H1 (cell line): ENCODE results near the gene NEDD9. TPM values are rescaled to one million over a fixed set of nuclear protein-coding genes. Genes with fewer than 3 reads are reported as not detected.

ENCODE experiments used
- ATF3 ChIP-seq: IDR thresholded peaks from 2 replicates; pipeline ENCODE4 v1.6.1; 2011; ENCODE audit warnings: low read depth, mild to moderate bottlenecking, low read length; ENCODE audit not compliant: insufficient read depth
- BACH1 ChIP-seq: IDR thresholded peaks from 2 replicates; pipeline ENCODE4 v1.6.1; 2012; ENCODE audit warnings: low read length, improper control_type of control experiment
- EZH2 ChIP-seq: fragments of 200-600 bp; sonication (generic); IDR thresholded peaks from 2 replicates; pipeline ENCODE4 v1.7.1; 2012; ENCODE audit warnings: low read depth, mild to moderate bottlenecking, moderate library complexity, low read length, inconsistent platforms; ENCODE audit not compliant: severe bottlenecking
- FOSL1 ChIP-seq: IDR thresholded peaks from 2 replicates; pipeline ENCODE4 v1.6.1; 2011; ENCODE audit warnings: mild to moderate bottlenecking, low read depth, low read length, moderate library complexity; ENCODE audit not compliant: insufficient read depth
- JUND ChIP-seq: IDR thresholded peaks from 2 replicates; pipeline ENCODE4 v1.6.1; 2011; ENCODE audit warnings: mild to moderate bottlenecking, improper control_type of control experiment, low read length
- KDM5A ChIP-seq: fragments of 200-600 bp; IDR thresholded peaks from 2 replicates; pipeline ENCODE4 v1.7.1; 2012; ENCODE audit warnings: mild to moderate bottlenecking, low read length, inconsistent platforms, mixed read lengths
- POLR2A ChIP-seq, 2 experiments: IDR thresholded peaks; 1 replicate in 1 of 2; 2 replicates in 1 of 2; pipeline ENCODE4 v1.6.1; 2011; ENCODE audit warnings: low read depth in 2 of 2, low read length in 2 of 2, mild to moderate bottlenecking in 2 of 2; ENCODE audit errors: control extremely low read depth in 1 of 2
- RAD21 ChIP-seq, 2 experiments: IDR thresholded peaks in 1 of 2; conservative IDR thresholded peaks in 1 of 2; 2 replicates each; pipeline ENCODE4 v1.6.1; 2011; ENCODE audit warnings: low read depth in 2 of 2, low read length in 2 of 2, improper control_type of control experiment in 1 of 2, inconsistent platforms in 1 of 2, mild to moderate bottlenecking in 1 of 2, moderate library complexity in 1 of 2
- SAP30 ChIP-seq: fragments of 300-600 bp; sonication (generic); IDR thresholded peaks from 2 replicates; pipeline ENCODE4 v1.7.1; 2012; ENCODE audit warnings: low read length, moderate library complexity, mild to moderate bottlenecking, inconsistent platforms; ENCODE audit not compliant: insufficient read depth, insufficient replicate concordance
- SP1 ChIP-seq: IDR thresholded peaks from 2 replicates; pipeline ENCODE4 v1.6.1; 2011; ENCODE audit warnings: low read depth, low read length
- TCF12 ChIP-seq: IDR thresholded peaks from 2 replicates; pipeline ENCODE4 v1.6.1; 2011; ENCODE audit warnings: low read depth, mild to moderate bottlenecking, low read length
- polyA plus RNA-seq, 7 experiments: library from polyadenylated mRNA; depleted of rRNA in 3 of 7; stranded (reverse) in 5 of 7; unstranded in 2 of 7; fragments of >200 nt in 5 of 7; fragments of 200-250 nt in 2 of 7; gene quantifications; 1 replicate in 5 of 7; 2 replicates in 1 of 7; 4 replicates in 1 of 7; pipeline versions ENCODE4 v1.2.1 to v1.2.3, GENCODE V29; 2011 to 2013; ENCODE audit warnings: missing spikeins in 2 of 7, mixed read lengths in 2 of 7
- total RNA-seq: library from RNA; stranded (reverse); fragmentation: NEBNext Ultra II Directional; extraction: Animal tissue kit (Norgen Biotek cat#: 25700); gene quantifications from 2 replicates; pipeline ENCODE4 v1.2.1, GENCODE V29; 2021
- TF ChIP-seq, protein P1 (sequence below): fragments of 300-600 bp; sonication (generic); IDR thresholded peaks from 2 replicates; pipeline ENCODE4 v1.7.1; 2012; ENCODE audit warnings: low read length, moderate library complexity, mild to moderate bottlenecking, inconsistent platforms; ENCODE audit not compliant: insufficient replicate concordance

The NEDD9 gene
- total and polyA plus RNA-seq, 2 of the 8 experiments (the other 6 are each of a cell fraction or from before 2014, with no cell fraction given), result 3.6 to 12.0 TPM

GRCh38 chr6:11136809-11137208, 95.7 kb downstream of the NEDD9 start (continued):
- TF ChIP-seq, protein P1, sequence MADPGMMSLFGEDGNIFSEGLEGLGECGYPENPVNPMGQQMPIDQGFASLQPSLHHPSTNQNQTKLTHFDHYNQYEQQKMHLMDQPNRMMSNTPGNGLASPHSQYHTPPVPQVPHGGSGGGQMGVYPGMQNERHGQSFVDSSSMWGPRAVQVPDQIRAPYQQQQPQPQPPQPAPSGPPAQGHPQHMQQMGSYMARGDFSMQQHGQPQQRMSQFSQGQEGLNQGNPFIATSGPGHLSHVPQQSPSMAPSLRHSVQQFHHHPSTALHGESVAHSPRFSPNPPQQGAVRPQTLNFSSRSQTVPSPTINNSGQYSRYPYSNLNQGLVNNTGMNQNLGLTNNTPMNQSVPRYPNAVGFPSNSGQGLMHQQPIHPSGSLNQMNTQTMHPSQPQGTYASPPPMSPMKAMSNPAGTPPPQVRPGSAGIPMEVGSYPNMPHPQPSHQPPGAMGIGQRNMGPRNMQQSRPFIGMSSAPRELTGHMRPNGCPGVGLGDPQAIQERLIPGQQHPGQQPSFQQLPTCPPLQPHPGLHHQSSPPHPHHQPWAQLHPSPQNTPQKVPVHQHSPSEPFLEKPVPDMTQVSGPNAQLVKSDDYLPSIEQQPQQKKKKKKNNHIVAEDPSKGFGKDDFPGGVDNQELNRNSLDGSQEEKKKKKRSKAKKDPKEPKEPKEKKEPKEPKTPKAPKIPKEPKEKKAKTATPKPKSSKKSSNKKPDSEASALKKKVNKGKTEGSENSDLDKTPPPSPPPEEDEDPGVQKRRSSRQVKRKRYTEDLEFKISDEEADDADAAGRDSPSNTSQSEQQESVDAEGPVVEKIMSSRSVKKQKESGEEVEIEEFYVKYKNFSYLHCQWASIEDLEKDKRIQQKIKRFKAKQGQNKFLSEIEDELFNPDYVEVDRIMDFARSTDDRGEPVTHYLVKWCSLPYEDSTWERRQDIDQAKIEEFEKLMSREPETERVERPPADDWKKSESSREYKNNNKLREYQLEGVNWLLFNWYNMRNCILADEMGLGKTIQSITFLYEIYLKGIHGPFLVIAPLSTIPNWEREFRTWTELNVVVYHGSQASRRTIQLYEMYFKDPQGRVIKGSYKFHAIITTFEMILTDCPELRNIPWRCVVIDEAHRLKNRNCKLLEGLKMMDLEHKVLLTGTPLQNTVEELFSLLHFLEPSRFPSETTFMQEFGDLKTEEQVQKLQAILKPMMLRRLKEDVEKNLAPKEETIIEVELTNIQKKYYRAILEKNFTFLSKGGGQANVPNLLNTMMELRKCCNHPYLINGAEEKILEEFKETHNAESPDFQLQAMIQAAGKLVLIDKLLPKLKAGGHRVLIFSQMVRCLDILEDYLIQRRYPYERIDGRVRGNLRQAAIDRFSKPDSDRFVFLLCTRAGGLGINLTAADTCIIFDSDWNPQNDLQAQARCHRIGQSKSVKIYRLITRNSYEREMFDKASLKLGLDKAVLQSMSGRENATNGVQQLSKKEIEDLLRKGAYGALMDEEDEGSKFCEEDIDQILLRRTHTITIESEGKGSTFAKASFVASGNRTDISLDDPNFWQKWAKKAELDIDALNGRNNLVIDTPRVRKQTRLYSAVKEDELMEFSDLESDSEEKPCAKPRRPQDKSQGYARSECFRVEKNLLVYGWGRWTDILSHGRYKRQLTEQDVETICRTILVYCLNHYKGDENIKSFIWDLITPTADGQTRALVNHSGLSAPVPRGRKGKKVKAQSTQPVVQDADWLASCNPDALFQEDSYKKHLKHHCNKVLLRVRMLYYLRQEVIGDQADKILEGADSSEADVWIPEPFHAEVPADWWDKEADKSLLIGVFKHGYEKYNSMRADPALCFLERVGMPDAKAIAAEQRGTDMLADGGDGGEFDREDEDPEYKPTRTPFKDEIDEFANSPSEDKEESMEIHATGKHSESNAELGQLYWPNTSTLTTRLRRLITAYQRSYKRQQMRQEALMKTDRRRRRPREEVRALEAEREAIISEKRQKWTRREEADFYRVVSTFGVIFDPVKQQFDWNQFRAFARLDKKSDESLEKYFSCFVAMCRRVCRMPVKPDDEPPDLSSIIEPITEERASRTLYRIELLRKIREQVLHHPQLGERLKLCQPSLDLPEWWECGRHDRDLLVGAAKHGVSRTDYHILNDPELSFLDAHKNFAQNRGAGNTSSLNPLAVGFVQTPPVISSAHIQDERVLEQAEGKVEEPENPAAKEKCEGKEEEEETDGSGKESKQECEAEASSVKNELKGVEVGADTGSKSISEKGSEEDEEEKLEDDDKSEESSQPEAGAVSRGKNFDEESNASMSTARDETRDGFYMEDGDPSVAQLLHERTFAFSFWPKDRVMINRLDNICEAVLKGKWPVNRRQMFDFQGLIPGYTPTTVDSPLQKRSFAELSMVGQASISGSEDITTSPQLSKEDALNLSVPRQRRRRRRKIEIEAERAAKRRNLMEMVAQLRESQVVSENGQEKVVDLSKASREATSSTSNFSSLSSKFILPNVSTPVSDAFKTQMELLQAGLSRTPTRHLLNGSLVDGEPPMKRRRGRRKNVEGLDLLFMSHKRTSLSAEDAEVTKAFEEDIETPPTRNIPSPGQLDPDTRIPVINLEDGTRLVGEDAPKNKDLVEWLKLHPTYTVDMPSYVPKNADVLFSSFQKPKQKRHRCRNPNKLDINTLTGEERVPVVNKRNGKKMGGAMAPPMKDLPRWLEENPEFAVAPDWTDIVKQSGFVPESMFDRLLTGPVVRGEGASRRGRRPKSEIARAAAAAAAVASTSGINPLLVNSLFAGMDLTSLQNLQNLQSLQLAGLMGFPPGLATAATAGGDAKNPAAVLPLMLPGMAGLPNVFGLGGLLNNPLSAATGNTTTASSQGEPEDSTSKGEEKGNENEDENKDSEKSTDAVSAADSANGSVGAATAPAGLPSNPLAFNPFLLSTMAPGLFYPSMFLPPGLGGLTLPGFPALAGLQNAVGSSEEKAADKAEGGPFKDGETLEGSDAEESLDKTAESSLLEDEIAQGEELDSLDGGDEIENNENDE, result no peak
- TF ChIP-seq KDM5A (no peak), RAD21 (IDR thresholded peaks at IDR 0.05 in 1 of 2, conservative IDR thresholded peaks at IDR 0.05 in 1 of 2; ENCODE audit: low read depth in 2 of 2, low read length in 2 of 2) (no peak), SAP30 (no peak), BACH1 (no peak), ATF3 (no peak), TCF12 (no peak), POLR2A (IDR thresholded peaks at IDR 0.05; ENCODE audit: control extremely low read depth in 1 of 2, low read depth in 2 of 2, low read length in 2 of 2) (no peak), EZH2 (no peak), FOSL1 (no peak), SP1 (no peak), JUND (no peak)
